Measurements from ENCODE around the gene HBA1.

DNA sequence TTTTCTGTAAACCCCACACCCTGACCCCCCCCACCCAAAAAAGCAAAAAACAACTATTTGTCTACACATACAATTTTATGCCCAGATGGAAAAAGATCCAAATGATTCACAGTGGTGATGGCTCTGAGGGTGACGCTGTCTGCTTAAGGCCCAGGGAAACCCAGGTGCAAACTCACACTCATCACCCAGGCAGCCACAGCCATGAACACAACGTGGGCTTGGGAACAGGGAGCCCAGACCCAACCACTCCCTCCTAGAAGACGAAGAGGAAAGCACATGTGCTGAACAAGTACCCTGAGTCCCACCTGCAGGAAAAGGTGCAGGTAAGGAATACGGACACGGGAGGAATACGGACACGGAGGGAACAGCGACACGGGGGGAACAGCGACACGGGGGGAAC, 9.2 kb downstream of the HBA1 start:
- TF ChIP-seq POLR2AphosphoS5 (IDR thresholded peaks at IDR 0.05; ENCODE audit: low read depth, low read length) (no peak), TAF1 (IDR thresholded peaks at IDR 0.05; ENCODE audit: borderline replicate concordance, low read depth, low read length) (no peak), POLR2A (IDR thresholded peaks at IDR 0.05; ENCODE audit: low read depth, low read length) (no peak)

All from GM12892 (cell line).